K562 (cell line): ENCODE measurements around the gene ASCC2. TPM values are rescaled to one million over a fixed set of nuclear protein-coding genes. Genes with fewer than 3 reads are reported as not detected.

Source experiments
- ATAC-seq: fragments of 200-7000 bp; cut with Tn5 transposase; 3 replicates; pipeline ENCODE4 v1.9.1; 2020; ENCODE audit warnings: moderate library complexity
- BruUV-seq: library from RNA; stranded (reverse); fragments of 400-500 nt; replicated peaks from 2 replicates; lab custom pipeline; 2021; lab: Mats Ljungman, UMichigan
- CTCF ChIA-PET: fragments of 300-600 bp; formaldehyde crosslinking; extraction: SDS; loops from one replicate; lab custom pipeline; 2021; ENCODE audit warnings: low intra/inter-chr PET ratio; lab: Yijun Ruan, JAX
- POLR2A ChIA-PET: fragments of 300-600, 350-650 bp; sonication (Branson Sonifier 250); formaldehyde crosslinking; extraction: SDS; loops from one replicate; lab custom pipeline; 2021; ENCODE audit warnings: antibody characterized with exemption, inconsistent platforms; lab: Yijun Ruan, JAX
- DNase-seq, 4 experiments: peaks; one replicate each; pipeline versions ENCODE4 v3.0.0 to v3.0.0-alpha.2; 2011 to 2018; ENCODE audit warnings: low spot score in 3 of 4, mixed read lengths in 3 of 4; ENCODE audit errors: extremely low read depth in 1 of 4
- FAIRE-seq: peaks from 2 replicates; lab custom pipeline; 2011; peaks lifted over from hg19 to GRCh38; lab: Jason Lieb, UNC
- H2AFZ ChIP-seq: 2 replicates; pipeline ENCODE4 v1.6.0; 2011; ENCODE audit warnings: low read depth, low read length, control low read depth, inconsistent platforms
- H3K27ac ChIP-seq: fragments of 200-600 bp; 3 replicates; pipeline ENCODE4 v1.8.0; 2011; ENCODE audit warnings: low read depth, mild to moderate bottlenecking, control low read depth, inconsistent platforms, low read length, moderate library complexity, mixed read lengths; ENCODE audit errors: extremely low read depth
- H3K27me3 ChIP-seq, 2 experiments: fragments of 300-600 bp in 1 of 2; 2 replicates in 1 of 2; 3 replicates in 1 of 2; pipeline versions ENCODE4 v1.6.0 to v1.8.0; 2011; ENCODE audit warnings: inconsistent platforms in 2 of 2, low read length in 2 of 2, mild to moderate bottlenecking in 1 of 2, mixed read lengths in 1 of 2, moderate library complexity in 1 of 2; ENCODE audit not compliant: control insufficient read depth in 2 of 2, insufficient read depth in 2 of 2
- H3K36me3 ChIP-seq: fragments of 300-600 bp; 3 replicates; pipeline ENCODE4 v1.8.0; 2011; ENCODE audit warnings: mild to moderate bottlenecking, low read length, inconsistent platforms; ENCODE audit not compliant: control insufficient read depth, insufficient read depth
- H3K4me1 ChIP-seq, 2 experiments: fragments of 200-600 bp in 1 of 2; replicated peaks in 1 of 2; 2 replicates in 1 of 2; 3 replicates in 1 of 2; pipeline versions ENCODE4 v1.5.1 to v1.8.0; 2011; ENCODE audit warnings: inconsistent platforms in 2 of 2, low read length in 2 of 2, mild to moderate bottlenecking in 1 of 2, mixed read lengths in 1 of 2, moderate library complexity in 1 of 2; ENCODE audit not compliant: control insufficient read depth in 2 of 2, insufficient read depth in 2 of 2
- H3K4me2 ChIP-seq: 2 replicates; pipeline ENCODE4 v1.6.1; 2011; ENCODE audit warnings: low read length, control low read depth, inconsistent platforms, mixed read lengths; ENCODE audit not compliant: insufficient read depth
- H3K4me3 ChIP-seq: fragments of 200-600 bp; sonication (generic), shearing (Covaris generic); 2 replicates; pipeline ENCODE4 v1.5.1; 2016; ENCODE audit warnings: control low read depth, inconsistent platforms
- H3K79me2 ChIP-seq: fragments of 200-600 bp; 3 replicates; pipeline ENCODE4 v1.8.0; 2011; ENCODE audit warnings: low read length, inconsistent platforms; ENCODE audit not compliant: control insufficient read depth, insufficient read depth
- H3K9ac ChIP-seq, 2 experiments: 2 replicates each; pipeline versions ENCODE4 v1.6.0 to v1.6.1; 2011; ENCODE audit warnings: low read depth in 2 of 2, low read length in 2 of 2, control low read depth in 1 of 2, inconsistent platforms in 1 of 2, mild to moderate bottlenecking in 1 of 2, mixed read lengths in 1 of 2; ENCODE audit not compliant: insufficient read depth in 1 of 2
- H3K9me1 ChIP-seq: one replicate; pipeline ENCODE4 v1.6.0; 2011; ENCODE audit warnings: inconsistent platforms, mild to moderate bottlenecking, low read length, moderate library complexity; ENCODE audit not compliant: control insufficient read depth, insufficient read depth
- H3K9me3 ChIP-seq: replicated peaks from 2 replicates; pipeline ENCODE4 v1.5.1; 2011; ENCODE audit warnings: low read depth, low read length, inconsistent platforms; ENCODE audit not compliant: control insufficient read depth, insufficient read depth
- H4K20me1 ChIP-seq: replicated peaks from 2 replicates; pipeline ENCODE4 v1.6.1; 2011; ENCODE audit warnings: low read length, inconsistent platforms, mixed read lengths; ENCODE audit not compliant: control insufficient read depth, insufficient read depth
- L3MBTL2 ChIP-seq: fragments of 450-650 bp; IDR thresholded peaks from 2 replicates; pipeline ENCODE4 v1.6.1; 2016; ENCODE audit warnings: mild to moderate bottlenecking, moderate library complexity
- SPI1 ChIP-seq: IDR thresholded peaks from 2 replicates; pipeline ENCODE4 v1.6.1; 2011; ENCODE audit warnings: low read depth, low read length, control low read depth, borderline replicate concordance
- TRIM24 ChIP-seq, 2 experiments: fragments of 450-650 bp; IDR thresholded peaks; 2 replicates each; pipeline ENCODE4 v1.6.1; 2016
- WGBS: fragments of 100-300 bp; shearing (Covaris generic); methylation state at CpG from one replicate; pipeline ENCODE4 v1.1.6; 2016; ENCODE audit warnings: low coverage, mixed read lengths; ENCODE audit not compliant: insufficient coverage; ENCODE audit errors: missing lambda C conversion rate; 5-methylcytosine and 5-hydroxymethylcytosine counted together
- in situ Hi-C: fragments of 300-500 bp; cut with MboI; formaldehyde crosslinking; loops from 4 replicates; pipeline ENCODE4 v1.15.0; 2018; ENCODE audit warnings: inconsistent platforms, mixed read lengths
- intact Hi-C: fragments of 100-400 bp; cut with micrococcal nuclease; formaldehyde crosslinking; loops from 2 replicates; pipeline ENCODE4 v1.14.2; 2022
- polyA plus RNA-seq, 8 experiments: library from polyadenylated mRNA; depleted of rRNA in 4 of 8; stranded (reverse) in 5 of 8; unstranded in 3 of 8; fragments of >200 nt; fragmentation: Nextera tagmentation in 2 of 8; fragmentation: Illumina TruSeq in 1 of 8; extraction: Ambion mirVana in 2 of 8; extraction: Trizol in 1 of 8; gene quantifications; 2 replicates each; pipeline versions ENCODE4 v1.2.1 to v1.2.3, GENCODE V29; 2011 to 2014; ENCODE audit warnings: inconsistent platforms in 1 of 8, missing spikeins in 1 of 8
- total RNA-seq, 7 experiments: library from RNA; depleted of rRNA in 6 of 7; stranded (reverse); fragments of >200 nt in 6 of 7; fragmentation: Illumina TruSeq in 2 of 7; extraction: Trizol in 2 of 7; gene quantifications; 2 replicates each; pipeline versions ENCODE4 v1.2.1 to v1.2.3, GENCODE V29; 2011 to 2021; ENCODE audit warnings: low replicate concordance in 1 of 7
- TF ChIP-seq, protein P1 (sequence below): fragments of 450-650 bp; conservative IDR thresholded peaks from 2 replicates; pipeline ENCODE4 v1.6.1; 2016; ENCODE audit warnings: missing genetic modification characterization, low read depth, mild to moderate bottlenecking, control low read depth, missing compliant biosample characterization
- TF ChIP-seq, protein P2 (sequence below): fragments of 450-650 bp; IDR thresholded peaks from 2 replicates; pipeline ENCODE4 v1.6.1; 2017; ENCODE audit warnings: antibody characterized with exemption, mild to moderate bottlenecking
- TF ChIP-seq, protein P3 (sequence below), 2 experiments: fragments of 250-450 bp in 1 of 2; fragments of 450-650 bp in 1 of 2; sonication (Bioruptor Pico) in 1 of 2; IDR thresholded peaks; 2 replicates each; pipeline versions ENCODE4 v1.6.1 to v1.8.0; 2016 to 2021; ENCODE audit warnings: mild to moderate bottlenecking in 2 of 2, moderate library complexity in 2 of 2, missing compliant biosample characterization in 1 of 2, missing genetic modification characterization in 1 of 2

The ASCC2 gene
- total and polyA plus RNA-seq, 9 of the 15 experiments (the other 6 are each of a cell fraction or from before 2014, with no cell fraction given): 4.0 to 46.7 (median 26.8) TPM

DNA sequence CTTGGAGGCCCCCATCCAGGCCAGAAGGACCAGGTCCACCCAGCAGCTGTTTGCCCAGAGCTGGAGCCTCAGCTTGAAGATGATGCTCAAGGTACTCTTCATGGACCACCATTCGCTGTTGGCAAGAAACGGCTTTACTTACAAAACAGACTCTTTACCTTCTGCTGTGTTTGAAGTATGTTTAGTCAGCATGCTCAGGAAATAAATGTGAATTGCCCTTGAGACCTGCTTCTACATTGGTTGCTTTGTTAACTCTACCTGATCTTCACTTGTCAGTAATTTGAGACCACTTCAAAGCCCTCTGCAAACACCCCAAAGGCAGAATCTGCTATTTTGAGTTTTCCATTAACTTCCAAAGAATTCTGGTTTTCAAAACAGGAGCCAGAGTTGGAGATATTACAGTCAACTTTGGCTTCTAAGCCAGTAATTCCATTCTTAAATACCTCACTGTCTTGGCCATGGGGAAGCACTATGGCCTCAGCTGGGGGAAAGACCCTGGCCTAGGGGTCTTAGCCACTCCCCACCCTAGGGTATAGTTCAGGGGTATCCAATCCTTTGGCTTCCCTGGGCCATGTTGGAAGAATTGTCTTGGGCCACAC lies 68.3 kb downstream of the ASCC2 start:
- H3K9me3 ChIP-seq: no peaks in the 10 kb centered on the region
- CTCF ChIA-PET: no interaction called here
- H3K27ac ChIP-seq: no peak overlapping the region
- H3K27me3 ChIP-seq: no peaks in the 10 kb centered on the region
- ATAC-seq: no peak
- peaks cover 29% of the 10 kb centered on the region for H3K36me3 ChIP-seq
- peaks cover 0 to 6% of the 10 kb centered on the region in 2 experiments; a peak in 2 of 5 replicates for H3K4me1 ChIP-seq
- H4K20me1 ChIP-seq: no peaks in the 10 kb centered on the region; the same call in 1 of the 2 replicates
- POLR2A ChIA-PET: no interaction called here
- no peaks in the 10 kb centered on the region for H3K9me1 ChIP-seq
- no peak for FAIRE-seq
- TF ChIP-seq L3MBTL2: no peak
- no peak for TF ChIP-seq SPI1
- no peak for TF ChIP-seq TRIM24 (IDR thresholded peaks at IDR 0.05)
- TF ChIP-seq, protein P1, sequence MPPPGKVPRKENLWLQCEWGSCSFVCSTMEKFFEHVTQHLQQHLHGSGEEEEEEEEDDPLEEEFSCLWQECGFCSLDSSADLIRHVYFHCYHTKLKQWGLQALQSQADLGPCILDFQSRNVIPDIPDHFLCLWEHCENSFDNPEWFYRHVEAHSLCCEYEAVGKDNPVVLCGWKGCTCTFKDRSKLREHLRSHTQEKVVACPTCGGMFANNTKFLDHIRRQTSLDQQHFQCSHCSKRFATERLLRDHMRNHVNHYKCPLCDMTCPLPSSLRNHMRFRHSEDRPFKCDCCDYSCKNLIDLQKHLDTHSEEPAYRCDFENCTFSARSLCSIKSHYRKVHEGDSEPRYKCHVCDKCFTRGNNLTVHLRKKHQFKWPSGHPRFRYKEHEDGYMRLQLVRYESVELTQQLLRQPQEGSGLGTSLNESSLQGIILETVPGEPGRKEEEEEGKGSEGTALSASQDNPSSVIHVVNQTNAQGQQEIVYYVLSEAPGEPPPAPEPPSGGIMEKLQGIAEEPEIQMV: no peak
- TF ChIP-seq, protein P2, sequence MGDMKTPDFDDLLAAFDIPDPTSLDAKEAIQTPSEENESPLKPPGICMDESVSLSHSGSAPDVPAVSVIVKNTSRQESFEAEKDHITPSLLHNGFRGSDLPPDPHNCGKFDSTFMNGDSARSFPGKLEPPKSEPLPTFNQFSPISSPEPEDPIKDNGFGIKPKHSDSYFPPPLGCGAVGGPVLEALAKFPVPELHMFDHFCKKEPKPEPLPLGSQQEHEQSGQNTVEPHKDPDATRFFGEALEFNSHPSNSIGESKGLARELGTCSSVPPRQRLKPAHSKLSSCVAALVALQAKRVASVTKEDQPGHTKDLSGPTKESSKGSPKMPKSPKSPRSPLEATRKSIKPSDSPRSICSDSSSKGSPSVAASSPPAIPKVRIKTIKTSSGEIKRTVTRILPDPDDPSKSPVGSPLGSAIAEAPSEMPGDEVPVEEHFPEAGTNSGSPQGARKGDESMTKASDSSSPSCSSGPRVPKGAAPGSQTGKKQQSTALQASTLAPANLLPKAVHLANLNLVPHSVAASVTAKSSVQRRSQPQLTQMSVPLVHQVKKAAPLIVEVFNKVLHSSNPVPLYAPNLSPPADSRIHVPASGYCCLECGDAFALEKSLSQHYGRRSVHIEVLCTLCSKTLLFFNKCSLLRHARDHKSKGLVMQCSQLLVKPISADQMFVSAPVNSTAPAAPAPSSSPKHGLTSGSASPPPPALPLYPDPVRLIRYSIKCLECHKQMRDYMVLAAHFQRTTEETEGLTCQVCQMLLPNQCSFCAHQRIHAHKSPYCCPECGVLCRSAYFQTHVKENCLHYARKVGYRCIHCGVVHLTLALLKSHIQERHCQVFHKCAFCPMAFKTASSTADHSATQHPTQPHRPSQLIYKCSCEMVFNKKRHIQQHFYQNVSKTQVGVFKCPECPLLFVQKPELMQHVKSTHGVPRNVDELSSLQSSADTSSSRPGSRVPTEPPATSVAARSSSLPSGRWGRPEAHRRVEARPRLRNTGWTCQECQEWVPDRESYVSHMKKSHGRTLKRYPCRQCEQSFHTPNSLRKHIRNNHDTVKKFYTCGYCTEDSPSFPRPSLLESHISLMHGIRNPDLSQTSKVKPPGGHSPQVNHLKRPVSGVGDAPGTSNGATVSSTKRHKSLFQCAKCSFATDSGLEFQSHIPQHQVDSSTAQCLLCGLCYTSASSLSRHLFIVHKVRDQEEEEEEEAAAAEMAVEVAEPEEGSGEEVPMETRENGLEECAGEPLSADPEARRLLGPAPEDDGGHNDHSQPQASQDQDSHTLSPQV: no peak
- TF ChIP-seq, protein P3, sequence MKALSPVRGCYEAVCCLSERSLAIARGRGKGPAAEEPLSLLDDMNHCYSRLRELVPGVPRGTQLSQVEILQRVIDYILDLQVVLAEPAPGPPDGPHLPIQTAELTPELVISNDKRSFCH (CRISPR knock-in tag; IDR thresholded peaks at IDR 0.05): no peak
- TF ChIP-seq, protein P3 (tag; IDR thresholded peaks at IDR 0.05): no peak
- no peak overlapping the region for H3K4me2 ChIP-seq
- no peak overlapping the region for H3K9ac ChIP-seq
- 100% methylated on average over 2 of the region's 2 CpGs for WGBS
- H2AFZ ChIP-seq: no peak overlapping the region
- DNase-seq: no peak
- H3K4me3 ChIP-seq: no peak overlapping the region
- peaks cover 33% of the 10 kb centered on the region for H3K79me2 ChIP-seq
- intact Hi-C loops (no loop called here), in situ Hi-C loops (no loop called here)
- no TSS peak for BruUV-seq
